ENCODE results near the gene LRRFIP1. TPM values are rescaled to one million over a fixed set of nuclear protein-coding genes. Genes with fewer than 3 reads are reported as not detected.

The LRRFIP1 gene
- total and polyA plus RNA-seq, 4 donors = 79.7 to 194 (median 94.1) TPM

DNA sequence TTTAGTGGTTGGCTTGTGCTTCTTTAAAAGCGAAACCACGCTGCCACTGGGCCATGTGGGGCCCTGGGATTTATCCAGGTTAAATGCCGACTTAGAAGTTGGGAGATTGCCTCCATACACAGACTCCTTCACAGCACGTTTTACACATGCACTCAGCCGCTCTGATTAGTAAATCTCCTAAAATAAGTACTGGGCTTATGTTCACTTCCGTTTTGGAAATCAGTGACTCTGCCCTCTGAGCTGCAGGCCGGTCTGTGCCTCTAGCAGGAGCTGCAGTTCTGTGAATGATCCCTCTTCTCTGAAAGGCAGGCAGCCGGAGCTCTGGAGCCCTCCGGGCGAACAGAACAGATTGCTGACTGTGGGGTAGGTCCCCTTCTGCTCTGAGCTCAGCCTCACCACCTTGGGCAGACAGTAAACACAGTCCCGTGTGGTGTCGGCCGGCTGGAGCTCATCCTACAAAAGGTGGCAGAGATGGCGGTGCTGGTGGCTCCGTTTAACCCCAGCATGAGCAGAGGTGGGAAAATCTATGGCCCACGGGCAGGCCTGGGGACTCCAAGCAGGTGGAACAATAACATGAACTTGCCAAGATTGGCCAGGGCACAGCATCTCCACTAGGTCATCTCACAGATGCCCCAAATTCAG, 27.1 kb upstream of the LRRFIP1 start:
- ATAC-seq (ENCODE audit: insufficient read depth, low FRiP score) (peak; percentile 47), DNase-seq (peak; percentile 65 to 85 (median 78))
- H3K9ac ChIP-seq (ENCODE audit: insufficient read depth in 1 of 2, low read length in 2 of 2) = peak overlapping the region in 1 of 2 donors; percentile 47

DNA sequence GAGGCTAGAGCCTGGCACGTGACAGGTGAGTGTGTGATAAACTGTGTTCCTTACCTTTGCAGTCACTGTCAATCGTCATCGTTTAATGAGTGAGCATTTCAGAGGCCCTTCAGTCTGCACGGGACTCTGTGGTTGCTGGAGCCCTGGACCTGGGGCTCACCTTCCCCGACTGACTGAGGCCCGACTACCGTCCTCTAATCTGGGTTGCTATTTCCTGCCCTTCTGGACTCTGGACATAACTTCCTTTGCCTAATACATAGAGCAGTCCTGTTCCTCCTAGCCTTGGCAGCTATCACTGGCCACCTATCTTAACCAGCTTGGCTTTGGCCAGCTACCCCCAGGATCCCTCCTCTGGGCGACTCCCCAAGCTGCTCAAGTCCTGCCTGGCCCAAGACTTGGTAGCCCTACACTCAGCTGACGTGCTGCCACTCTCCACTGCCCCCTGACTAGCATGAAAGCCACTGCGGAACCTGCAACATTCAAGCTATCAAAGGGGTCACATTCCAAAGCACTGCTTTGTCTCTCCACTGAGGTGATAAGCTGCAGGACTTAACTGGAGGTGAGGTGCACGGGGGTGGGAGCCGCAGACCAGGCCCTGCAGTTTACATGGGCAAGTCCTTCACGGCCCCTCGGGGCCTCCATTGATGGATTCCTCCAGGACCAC, 25.8 kb upstream of the LRRFIP1 start:
- H3K27ac ChIP-seq (ENCODE audit: low read depth in 1 of 2, low read length in 1 of 2) = no peak overlapping the region
- 88 to 89% methylated on average over 14 of the region's 14 CpGs for WGBS, 2 donors

More for the DNA sequence above, 27.1 kb upstream of the LRRFIP1 start:
- H3K9me3 ChIP-seq (ENCODE audit: control insufficient read depth in 4 of 4, insufficient read depth in 3 of 4, low read length in 3 of 4) = peaks cover 0 to 2% (median 0%) of the 10 kb centered on the region in 4 donors
- peaks cover 3 to 14% (median 5%) of the 10 kb centered on the region in 5 donors for H3K4me1 ChIP-seq (ENCODE audit: control insufficient read depth in 5 of 5, insufficient read depth in 5 of 5, low read length in 5 of 5)
- WGBS, 2 donors = 50 to 70% methylated on average over 16 of the region's 16 CpGs
- TF ChIP-seq, protein P1, sequence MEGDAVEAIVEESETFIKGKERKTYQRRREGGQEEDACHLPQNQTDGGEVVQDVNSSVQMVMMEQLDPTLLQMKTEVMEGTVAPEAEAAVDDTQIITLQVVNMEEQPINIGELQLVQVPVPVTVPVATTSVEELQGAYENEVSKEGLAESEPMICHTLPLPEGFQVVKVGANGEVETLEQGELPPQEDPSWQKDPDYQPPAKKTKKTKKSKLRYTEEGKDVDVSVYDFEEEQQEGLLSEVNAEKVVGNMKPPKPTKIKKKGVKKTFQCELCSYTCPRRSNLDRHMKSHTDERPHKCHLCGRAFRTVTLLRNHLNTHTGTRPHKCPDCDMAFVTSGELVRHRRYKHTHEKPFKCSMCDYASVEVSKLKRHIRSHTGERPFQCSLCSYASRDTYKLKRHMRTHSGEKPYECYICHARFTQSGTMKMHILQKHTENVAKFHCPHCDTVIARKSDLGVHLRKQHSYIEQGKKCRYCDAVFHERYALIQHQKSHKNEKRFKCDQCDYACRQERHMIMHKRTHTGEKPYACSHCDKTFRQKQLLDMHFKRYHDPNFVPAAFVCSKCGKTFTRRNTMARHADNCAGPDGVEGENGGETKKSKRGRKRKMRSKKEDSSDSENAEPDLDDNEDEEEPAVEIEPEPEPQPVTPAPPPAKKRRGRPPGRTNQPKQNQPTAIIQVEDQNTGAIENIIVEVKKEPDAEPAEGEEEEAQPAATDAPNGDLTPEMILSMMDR (IDR thresholded peaks at IDR 0.05; ENCODE audit: control extremely low read depth, extremely low read depth) = no peak
- no peaks in the 10 kb centered on the region for H3K36me3 ChIP-seq (ENCODE audit: control insufficient read depth in 4 of 4, insufficient read depth in 4 of 4, low read length in 4 of 4)
- no peaks in the 10 kb centered on the region for H3K27me3 ChIP-seq (ENCODE audit: control insufficient read depth in 3 of 3, insufficient read depth in 3 of 3, low read length in 2 of 3)
- no peak overlapping the region for H3K4me3 ChIP-seq
- peak overlapping the region; percentile 7 to 75 for H3K27ac ChIP-seq (ENCODE audit: low read depth in 1 of 2, low read length in 1 of 2)

DNA sequence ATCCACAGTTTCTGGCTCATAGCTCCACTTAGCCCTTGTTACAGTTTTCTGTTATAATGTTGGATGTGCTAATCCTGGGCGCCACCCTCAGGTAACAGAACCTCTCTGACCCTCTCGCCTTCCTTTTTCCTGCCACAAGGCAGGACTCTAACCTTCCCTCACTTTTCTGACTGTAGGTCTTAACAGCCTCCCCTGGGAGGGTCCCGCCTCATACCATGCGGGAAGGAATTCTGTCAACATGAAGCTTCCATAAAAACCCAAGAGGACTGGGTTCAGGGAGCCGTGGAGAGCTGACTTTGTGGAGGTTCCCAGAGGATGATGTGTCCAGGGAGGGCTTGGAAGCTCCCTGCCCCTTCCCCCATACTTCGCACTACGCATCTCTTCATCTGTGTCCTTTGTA, 25.0 kb upstream of the LRRFIP1 start:
- Histone ChIP-seq H3K27ac (ENCODE audit: low read depth in 1 of 2, low read length in 1 of 2) (no peak overlapping the region), H3K4me1 (ENCODE audit: control insufficient read depth in 5 of 5, insufficient read depth in 5 of 5, low read length in 5 of 5) (peaks cover 3 to 14% (median 5%) of the 10 kb centered on the region in 5 donors), H3K4me3 (no peak overlapping the region), H3K9me3 (ENCODE audit: control insufficient read depth in 4 of 4, insufficient read depth in 3 of 4, low read length in 3 of 4) (peaks cover 0 to 2% (median 0%) of the 10 kb centered on the region in 4 donors), H3K36me3 (ENCODE audit: control insufficient read depth in 4 of 4, insufficient read depth in 4 of 4, low read length in 4 of 4) (no peaks in the 10 kb centered on the region), H3K9ac (ENCODE audit: insufficient read depth in 1 of 2, low read length in 2 of 2) (no peak overlapping the region), H3K27me3 (ENCODE audit: control insufficient read depth in 3 of 3, insufficient read depth in 3 of 3, low read length in 2 of 3) (no peaks in the 10 kb centered on the region)
- no peak for ATAC-seq (ENCODE audit: insufficient read depth, low FRiP score)
- TF ChIP-seq, protein P1 (IDR thresholded peaks at IDR 0.05; ENCODE audit: control extremely low read depth, extremely low read depth) = no peak
- WGBS, 2 donors = 90 to 95% methylated on average over 7 of the region's 7 CpGs
- no peak for DNase-seq

More for the DNA sequence above, 25.8 kb upstream of the LRRFIP1 start:
- Histone ChIP-seq H3K9ac (ENCODE audit: insufficient read depth in 1 of 2, low read length in 2 of 2) (no peak overlapping the region), H3K9me3 (ENCODE audit: control insufficient read depth in 4 of 4, insufficient read depth in 3 of 4, low read length in 3 of 4) (peaks cover 0 to 2% (median 0%) of the 10 kb centered on the region in 4 donors), H3K4me1 (ENCODE audit: control insufficient read depth in 5 of 5, insufficient read depth in 5 of 5, low read length in 5 of 5) (peaks cover 3 to 14% (median 5%) of the 10 kb centered on the region in 5 donors), H3K36me3 (ENCODE audit: control insufficient read depth in 4 of 4, insufficient read depth in 4 of 4, low read length in 4 of 4) (no peaks in the 10 kb centered on the region), H3K4me3 (no peak overlapping the region), H3K27me3 (ENCODE audit: control insufficient read depth in 3 of 3, insufficient read depth in 3 of 3, low read length in 2 of 3) (no peaks in the 10 kb centered on the region)
- TF ChIP-seq, protein P1 (IDR thresholded peaks at IDR 0.05; ENCODE audit: control extremely low read depth, extremely low read depth) = no peak
- ATAC-seq (ENCODE audit: insufficient read depth, low FRiP score) (no peak), DNase-seq (no peak)
